HEK293 (cell line): ENCODE data around the gene ESR1.

Experiments
- SETDB1 ChIP-seq: IDR thresholded peaks from one replicate; pipeline ENCODE4 v1.6.1; 2017; ENCODE audit warnings: mild to moderate bottlenecking, low read length, moderate library complexity, mixed read lengths; ENCODE audit not compliant: insufficient read length
- ZNF202 ChIP-seq: fragments of 450-650 bp; formaldehyde crosslinking; IDR thresholded peaks from 2 replicates; pipeline ENCODE4 v1.5.1; 2016; ENCODE audit warnings: missing biosample characterization, missing genetic modification characterization, borderline replicate concordance
- ZNF529 ChIP-seq: fragments of 450-650 bp; formaldehyde crosslinking; IDR thresholded peaks from 2 replicates; pipeline ENCODE4 v1.5.1; 2017; ENCODE audit warnings: missing genetic modification characterization, missing biosample characterization; ENCODE audit not compliant: insufficient replicate concordance
- TF ChIP-seq, protein P1 (sequence below): fragments of 450-650 bp; formaldehyde crosslinking; IDR thresholded peaks from 2 replicates; pipeline ENCODE4 v1.5.1; 2016; ENCODE audit warnings: missing biosample characterization, missing genetic modification characterization
- TF ChIP-seq, protein P2 (sequence below): fragments of 450-650 bp; formaldehyde crosslinking; IDR thresholded peaks from 2 replicates; pipeline ENCODE4 v1.5.1; 2016; ENCODE audit warnings: missing biosample characterization, missing genetic modification characterization

GRCh38 chr6:152117156-152118133 is 310.0 kb downstream of the ESR1 start:
- TF ChIP-seq, protein P1, sequence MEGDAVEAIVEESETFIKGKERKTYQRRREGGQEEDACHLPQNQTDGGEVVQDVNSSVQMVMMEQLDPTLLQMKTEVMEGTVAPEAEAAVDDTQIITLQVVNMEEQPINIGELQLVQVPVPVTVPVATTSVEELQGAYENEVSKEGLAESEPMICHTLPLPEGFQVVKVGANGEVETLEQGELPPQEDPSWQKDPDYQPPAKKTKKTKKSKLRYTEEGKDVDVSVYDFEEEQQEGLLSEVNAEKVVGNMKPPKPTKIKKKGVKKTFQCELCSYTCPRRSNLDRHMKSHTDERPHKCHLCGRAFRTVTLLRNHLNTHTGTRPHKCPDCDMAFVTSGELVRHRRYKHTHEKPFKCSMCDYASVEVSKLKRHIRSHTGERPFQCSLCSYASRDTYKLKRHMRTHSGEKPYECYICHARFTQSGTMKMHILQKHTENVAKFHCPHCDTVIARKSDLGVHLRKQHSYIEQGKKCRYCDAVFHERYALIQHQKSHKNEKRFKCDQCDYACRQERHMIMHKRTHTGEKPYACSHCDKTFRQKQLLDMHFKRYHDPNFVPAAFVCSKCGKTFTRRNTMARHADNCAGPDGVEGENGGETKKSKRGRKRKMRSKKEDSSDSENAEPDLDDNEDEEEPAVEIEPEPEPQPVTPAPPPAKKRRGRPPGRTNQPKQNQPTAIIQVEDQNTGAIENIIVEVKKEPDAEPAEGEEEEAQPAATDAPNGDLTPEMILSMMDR (tag by site-specific recombination), result no peak
- TF ChIP-seq ZNF202 (no peak), ZNF529 (no peak), SETDB1 (no peak)
- TF ChIP-seq, protein P2, sequence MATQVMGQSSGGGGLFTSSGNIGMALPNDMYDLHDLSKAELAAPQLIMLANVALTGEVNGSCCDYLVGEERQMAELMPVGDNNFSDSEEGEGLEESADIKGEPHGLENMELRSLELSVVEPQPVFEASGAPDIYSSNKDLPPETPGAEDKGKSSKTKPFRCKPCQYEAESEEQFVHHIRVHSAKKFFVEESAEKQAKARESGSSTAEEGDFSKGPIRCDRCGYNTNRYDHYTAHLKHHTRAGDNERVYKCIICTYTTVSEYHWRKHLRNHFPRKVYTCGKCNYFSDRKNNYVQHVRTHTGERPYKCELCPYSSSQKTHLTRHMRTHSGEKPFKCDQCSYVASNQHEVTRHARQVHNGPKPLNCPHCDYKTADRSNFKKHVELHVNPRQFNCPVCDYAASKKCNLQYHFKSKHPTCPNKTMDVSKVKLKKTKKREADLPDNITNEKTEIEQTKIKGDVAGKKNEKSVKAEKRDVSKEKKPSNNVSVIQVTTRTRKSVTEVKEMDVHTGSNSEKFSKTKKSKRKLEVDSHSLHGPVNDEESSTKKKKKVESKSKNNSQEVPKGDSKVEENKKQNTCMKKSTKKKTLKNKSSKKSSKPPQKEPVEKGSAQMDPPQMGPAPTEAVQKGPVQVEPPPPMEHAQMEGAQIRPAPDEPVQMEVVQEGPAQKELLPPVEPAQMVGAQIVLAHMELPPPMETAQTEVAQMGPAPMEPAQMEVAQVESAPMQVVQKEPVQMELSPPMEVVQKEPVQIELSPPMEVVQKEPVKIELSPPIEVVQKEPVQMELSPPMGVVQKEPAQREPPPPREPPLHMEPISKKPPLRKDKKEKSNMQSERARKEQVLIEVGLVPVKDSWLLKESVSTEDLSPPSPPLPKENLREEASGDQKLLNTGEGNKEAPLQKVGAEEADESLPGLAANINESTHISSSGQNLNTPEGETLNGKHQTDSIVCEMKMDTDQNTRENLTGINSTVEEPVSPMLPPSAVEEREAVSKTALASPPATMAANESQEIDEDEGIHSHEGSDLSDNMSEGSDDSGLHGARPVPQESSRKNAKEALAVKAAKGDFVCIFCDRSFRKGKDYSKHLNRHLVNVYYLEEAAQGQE (tag by site-specific recombination), result no peak
